HuH-7.5 (cell line): ENCODE data around the gene HTR1E.
"Not testable (repeated sequence)": the region's sequence is repeated elsewhere in the genome, so short reads cannot be mapped to it uniquely, and the experiment has no call there.

Experiments used
- DNase-seq: peaks from one replicate; pipeline ENCODE4 v3.0.0; 2011; ENCODE audit warnings: low spot score

Gene HTR1E

GRCh38 chr6:86937219-86938079 lies at the start of gene HTR1E:
TSS of gene HTR1E (plus strand) at chr6:86937528. CDS start at chr6:87015335, 77,807 bp downstream.
- DNase-seq = peak; percentile 67

GRCh38 chr6:86888301-86888700 lies 49.0 kb upstream of the HTR1E start:
- no peak for DNase-seq

GRCh38 chr6:86897265-86897664 lies 40.1 kb upstream of the HTR1E start:
- DNase-seq = not testable (repeated sequence)

GRCh38 chr6:86913795-86914194 lies 23.5 kb upstream of the HTR1E start:
- DNase-seq = no peak

- DNase-seq = no peak
These were observed 20.9 kb upstream of the HTR1E start for GRCh38 chr6:86916393-86916792.

- not testable (repeated sequence) for DNase-seq
These were observed 10.2 kb upstream of the HTR1E start for GRCh38 chr6:86927138-86927537.

GRCh38 chr6:86927859-86928258 lies 9.5 kb upstream of the HTR1E start:
- DNase-seq = not testable (repeated sequence)

- no peak for DNase-seq
These were observed 3.0 kb upstream of the HTR1E start for GRCh38 chr6:86934365-86934764.

- no peak for DNase-seq
These were observed 502 bp upstream of the HTR1E start for GRCh38 chr6:86936834-86937218.

GRCh38 chr6:86938814-86939213 lies 1.5 kb downstream of the HTR1E start:
- no peak for DNase-seq

- DNase-seq = no peak
These were observed 4.1 kb downstream of the HTR1E start for GRCh38 chr6:86941461-86941860.

GRCh38 chr6:86942769-86943516 lies 5.6 kb downstream of the HTR1E start:
- no peak for DNase-seq

GRCh38 chr6:86943819-86944407 lies 6.6 kb downstream of the HTR1E start:
- no peak for DNase-seq

GRCh38 chr6:86949771-86950170 lies 12.4 kb downstream of the HTR1E start:
- DNase-seq = no peak

GRCh38 chr6:86952991-86953390 lies 15.7 kb downstream of the HTR1E start:
- DNase-seq = no peak

- no peak for DNase-seq
These were observed 22.3 kb downstream of the HTR1E start for GRCh38 chr6:86959656-86960055.

- no peak for DNase-seq
These were observed 24.3 kb downstream of the HTR1E start for GRCh38 chr6:86961455-86962200.

- no peak for DNase-seq
These were observed 26.0 kb downstream of the HTR1E start for GRCh38 chr6:86963352-86963751.

- DNase-seq = no peak
These were observed 26.8 kb downstream of the HTR1E start for GRCh38 chr6:86964029-86964579.

- DNase-seq = no peak
These were observed 28.9 kb downstream of the HTR1E start for GRCh38 chr6:86966271-86966670.

GRCh38 chr6:86969573-86969972 lies 32.2 kb downstream of the HTR1E start:
- DNase-seq = no peak

- DNase-seq = no peak
These were observed 35.8 kb downstream of the HTR1E start for GRCh38 chr6:86973088-86973487.
